ENCODE results near the gene KMT5C. TPM values are rescaled to one million over a fixed set of nuclear protein-coding genes. Genes with fewer than 3 reads are reported as not detected.

Gene KMT5C
- polyA plus RNA-seq, 2 donors, result 5.0 to 9.4 TPM

- WGBS, 2 donors, result 13 to 14% methylated on average over 59 to 72 of the region's 72 CpGs
- Histone ChIP-seq H3K4me1 (ENCODE audit: control insufficient read depth in 2 of 2, insufficient read depth in 2 of 2, low read length in 1 of 2) (peaks cover 12 to 35% of the 10 kb centered on the region in 2 donors), H3K9me3 (ENCODE audit: control insufficient read depth in 2 of 2, insufficient read depth in 1 of 2, low read depth in 1 of 2, low read length in 1 of 2) (no peaks in the 10 kb centered on the region), H3K36me3 (ENCODE audit: control insufficient read depth in 2 of 2, insufficient read depth in 2 of 2, low read length in 1 of 2) (peaks cover 13 to 24% of the 10 kb centered on the region in 2 donors), H3K4me3 (ENCODE audit: low read depth in 1 of 2, low read length in 2 of 2) (peak within 1 kb of the TSS; percentile 63 to 68), H3K27me3 (ENCODE audit: control insufficient read depth in 1 of 2, insufficient read depth in 2 of 2, low read length in 2 of 2) (no peaks in the 10 kb centered on the region), H3K27ac (ENCODE audit: low read depth in 2 of 2, low read length in 1 of 2) (peak within 1 kb of the TSS; percentile 97 to 98)
These were observed 44.6 kb downstream of the KMT5C start, which contains the start of gene TMEM238 for GRCh38 chr19:55384131-55384919. TSS of gene TMEM238 (minus strand) at chr19:55384292. CDS start at chr19:55384259, 33 bp downstream.

DNA sequence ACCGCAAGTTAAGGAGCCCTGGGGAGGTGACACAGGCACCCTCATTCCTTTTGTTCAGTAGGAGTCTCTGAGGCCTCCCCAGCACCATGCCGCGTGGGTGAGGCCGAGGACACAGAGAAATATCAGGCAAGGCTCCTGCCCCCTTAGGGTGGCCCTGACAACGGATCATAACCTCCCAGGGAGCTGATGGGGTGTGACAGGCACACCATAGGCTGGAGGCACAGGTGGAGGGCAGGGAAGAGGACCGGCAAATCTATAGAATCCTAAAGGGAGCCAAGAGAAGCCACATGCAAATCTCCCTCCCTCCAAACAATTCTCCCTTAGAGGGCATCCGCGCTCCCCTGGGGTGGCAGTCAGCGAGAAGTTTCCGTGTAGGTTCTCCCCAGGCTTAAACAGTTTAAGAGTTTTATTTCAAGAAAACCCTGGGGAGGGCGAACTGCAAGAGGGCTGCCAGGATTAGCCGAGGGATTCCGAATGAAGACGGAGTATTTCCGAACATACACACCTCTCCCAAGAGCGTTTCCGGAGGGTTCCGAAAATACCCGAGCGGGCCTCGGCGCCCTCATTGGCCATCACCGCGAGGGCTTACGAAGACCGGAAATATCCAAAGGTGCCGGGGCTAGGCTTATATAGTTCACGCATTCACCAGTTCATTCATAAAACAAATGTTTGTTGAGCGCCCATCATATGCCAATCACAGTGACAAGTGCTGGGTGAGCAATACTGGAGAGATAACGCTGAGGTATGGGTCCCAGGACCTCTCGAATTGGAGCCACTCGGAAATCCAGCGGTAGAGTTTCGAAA is 45.4 kb downstream of the KMT5C start:
- H3K9me3 ChIP-seq (ENCODE audit: control insufficient read depth in 2 of 2, insufficient read depth in 1 of 2, low read depth in 1 of 2, low read length in 1 of 2), result no peaks in the 10 kb centered on the region
- no peaks in the 10 kb centered on the region for H3K27me3 ChIP-seq (ENCODE audit: control insufficient read depth in 1 of 2, insufficient read depth in 2 of 2, low read length in 2 of 2)
- peak overlapping the region; percentile 97 to 98 for H3K27ac ChIP-seq (ENCODE audit: low read depth in 2 of 2, low read length in 1 of 2)
- WGBS, 2 donors, result 4 to 6% methylated on average over 34 of the region's 34 CpGs
- H3K4me1 ChIP-seq (ENCODE audit: control insufficient read depth in 2 of 2, insufficient read depth in 2 of 2, low read length in 1 of 2), result peaks cover 17 to 41% of the 10 kb centered on the region in 2 donors
- H3K36me3 ChIP-seq (ENCODE audit: control insufficient read depth in 2 of 2, insufficient read depth in 2 of 2, low read length in 1 of 2), result peaks cover 14 to 31% of the 10 kb centered on the region in 2 donors
- peak overlapping the region; percentile 63 to 68 for H3K4me3 ChIP-seq (ENCODE audit: low read depth in 1 of 2, low read length in 2 of 2)

DNA sequence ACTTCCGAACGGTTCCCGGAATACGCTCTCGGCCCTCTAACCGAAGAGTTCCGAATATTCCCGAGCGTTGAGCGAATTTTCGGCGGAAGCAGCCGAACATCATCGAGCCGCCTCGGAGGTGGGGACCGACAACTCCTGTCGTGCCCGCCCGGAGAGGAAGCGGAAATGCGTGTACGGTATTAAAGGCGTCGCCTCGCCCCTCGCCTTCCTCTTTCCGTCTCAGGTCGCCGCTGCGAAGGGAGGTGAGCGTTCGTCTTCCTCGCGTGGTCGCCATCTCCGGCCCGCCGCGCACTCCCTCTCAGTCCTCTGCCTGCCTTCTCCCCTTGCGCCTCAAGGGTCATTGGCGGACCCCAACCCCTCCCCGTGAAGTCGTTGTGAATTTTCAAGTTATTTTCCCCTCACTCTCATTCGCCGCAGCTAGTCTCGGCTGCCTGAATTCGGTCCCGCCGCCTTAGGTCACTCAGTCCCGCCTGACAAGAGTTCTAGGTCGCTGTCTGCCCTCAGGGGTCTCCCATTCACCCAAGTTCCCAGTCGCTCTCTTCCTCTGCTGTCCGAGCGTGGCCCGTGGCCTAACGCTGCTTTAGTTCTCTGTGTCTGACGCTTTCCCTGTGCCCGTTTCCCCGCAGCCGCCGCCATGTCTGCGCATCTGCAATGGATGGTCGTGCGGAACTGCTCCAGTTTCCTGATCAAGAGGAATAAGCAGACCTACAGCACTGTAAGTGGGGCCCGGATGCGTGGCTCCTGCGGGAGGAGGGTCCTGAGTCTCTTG is 46.2 kb downstream of the KMT5C start, which contains the start of gene RPL28:
Gene RPL28 (plus strand): TSS at position 209 of the 769 bp plus-strand sequence. CDS start 426 bp downstream, at position 635.
- H3K9me3 ChIP-seq (ENCODE audit: control insufficient read depth in 2 of 2, insufficient read depth in 1 of 2, low read depth in 1 of 2, low read length in 1 of 2), result no peaks in the 10 kb centered on the region
- H3K36me3 ChIP-seq (ENCODE audit: control insufficient read depth in 2 of 2, insufficient read depth in 2 of 2, low read length in 1 of 2), result peaks cover 14 to 31% of the 10 kb centered on the region in 2 donors
- H3K4me3 ChIP-seq (ENCODE audit: low read depth in 1 of 2, low read length in 2 of 2), result peak within 1 kb of the TSS; percentile 84 to 87
- peak within 1 kb of the TSS; percentile 97 to 98 for H3K27ac ChIP-seq (ENCODE audit: low read depth in 2 of 2, low read length in 1 of 2)
- WGBS, 2 donors, result 0% methylated on average over 63 to 68 of the region's 68 CpGs
- H3K27me3 ChIP-seq (ENCODE audit: control insufficient read depth in 1 of 2, insufficient read depth in 2 of 2, low read length in 2 of 2), result no peaks in the 10 kb centered on the region
- peaks cover 17 to 41% of the 10 kb centered on the region in 2 donors for H3K4me1 ChIP-seq (ENCODE audit: control insufficient read depth in 2 of 2, insufficient read depth in 2 of 2, low read length in 1 of 2)

DNA sequence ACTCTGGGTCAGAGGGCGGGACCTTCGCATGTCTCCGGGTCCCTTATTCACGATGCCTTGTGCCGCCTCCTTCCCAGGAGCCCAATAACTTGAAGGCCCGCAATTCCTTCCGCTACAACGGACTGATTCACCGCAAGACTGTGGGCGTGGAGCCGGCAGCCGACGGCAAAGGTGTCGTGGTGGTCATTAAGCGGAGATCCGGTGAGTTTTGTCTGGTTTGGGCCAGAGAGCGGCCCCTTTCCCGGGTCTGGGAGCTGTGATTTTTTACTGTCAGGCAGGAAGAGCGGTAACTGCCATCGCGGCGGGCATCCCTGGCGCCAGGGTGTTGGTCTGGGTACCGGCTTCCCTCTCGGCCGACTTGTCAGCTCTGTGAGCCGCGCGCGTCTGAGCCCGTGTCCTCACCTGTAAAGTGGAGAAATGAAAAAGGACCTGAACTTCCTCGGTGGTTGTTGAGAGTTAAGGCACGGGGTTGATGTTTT is 46.9 kb downstream of the KMT5C start:
- peak overlapping the region; percentile 90 to 91 for H3K27ac ChIP-seq (ENCODE audit: low read depth in 2 of 2, low read length in 1 of 2)
- no peaks in the 10 kb centered on the region for H3K9me3 ChIP-seq (ENCODE audit: control insufficient read depth in 2 of 2, insufficient read depth in 1 of 2, low read depth in 1 of 2, low read length in 1 of 2)
- H3K27me3 ChIP-seq (ENCODE audit: control insufficient read depth in 1 of 2, insufficient read depth in 2 of 2, low read length in 2 of 2), result no peaks in the 10 kb centered on the region
- 2% methylated on average over 33 of the region's 33 CpGs for WGBS, 2 donors
- H3K36me3 ChIP-seq (ENCODE audit: control insufficient read depth in 2 of 2, insufficient read depth in 2 of 2, low read length in 1 of 2), result peaks cover 14 to 31% of the 10 kb centered on the region in 2 donors
- peak overlapping the region; percentile 84 to 87 for H3K4me3 ChIP-seq (ENCODE audit: low read depth in 1 of 2, low read length in 2 of 2)
- H3K4me1 ChIP-seq (ENCODE audit: control insufficient read depth in 2 of 2, insufficient read depth in 2 of 2, low read length in 1 of 2), result peaks cover 17 to 41% of the 10 kb centered on the region in 2 donors

DNA sequence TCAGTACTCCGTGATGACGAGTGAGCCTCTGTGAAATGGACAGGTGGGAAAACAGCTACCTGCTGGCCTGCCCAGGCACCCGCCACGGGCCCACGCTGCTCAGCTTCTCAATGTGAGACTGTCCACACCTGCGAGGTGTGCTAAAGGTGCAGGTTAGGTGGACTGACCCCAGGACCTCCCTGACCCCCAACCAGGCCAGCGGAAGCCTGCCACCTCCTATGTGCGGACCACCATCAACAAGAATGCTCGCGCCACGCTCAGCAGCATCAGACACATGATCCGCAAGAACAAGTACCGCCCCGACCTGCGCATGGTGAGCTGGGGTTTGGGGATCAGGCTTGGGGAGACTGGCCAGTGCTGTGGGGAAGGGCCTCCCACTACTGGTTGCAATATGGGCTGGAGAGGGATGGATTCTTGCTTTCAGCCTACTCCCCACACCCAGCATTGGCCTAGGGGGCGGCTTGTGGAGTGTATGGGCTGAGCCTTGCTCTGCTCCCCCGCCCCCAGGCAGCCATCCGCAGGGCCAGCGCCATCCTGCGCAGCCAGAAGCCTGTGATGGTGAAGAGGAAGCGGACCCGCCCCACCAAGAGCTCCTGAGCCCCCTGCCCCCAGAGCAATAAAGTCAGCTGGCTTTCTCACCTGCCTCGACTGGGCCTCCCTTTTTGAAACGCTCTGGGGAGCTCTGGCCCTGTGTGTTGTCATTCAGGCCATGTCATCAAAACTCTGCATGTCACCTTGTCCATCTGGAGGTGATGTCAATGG is 48.2 kb downstream of the KMT5C start:
- no peaks in the 10 kb centered on the region for H3K27me3 ChIP-seq (ENCODE audit: control insufficient read depth in 1 of 2, insufficient read depth in 2 of 2, low read length in 2 of 2)
- WGBS, 2 donors, result 73 to 75% methylated on average over 24 of the region's 24 CpGs
- H3K4me1 ChIP-seq (ENCODE audit: control insufficient read depth in 2 of 2, insufficient read depth in 2 of 2, low read length in 1 of 2), result peaks cover 17 to 36% of the 10 kb centered on the region in 2 donors
- H3K4me3 ChIP-seq (ENCODE audit: low read depth in 1 of 2, low read length in 2 of 2), result peak overlapping the region; percentile 84 to 87
- no peaks in the 10 kb centered on the region for H3K9me3 ChIP-seq (ENCODE audit: control insufficient read depth in 2 of 2, insufficient read depth in 1 of 2, low read depth in 1 of 2, low read length in 1 of 2)
- H3K36me3 ChIP-seq (ENCODE audit: control insufficient read depth in 2 of 2, insufficient read depth in 2 of 2, low read length in 1 of 2), result peaks cover 14 to 31% of the 10 kb centered on the region in 2 donors
- peak overlapping the region in 1 of 2 donors; percentile 20 for H3K27ac ChIP-seq (ENCODE audit: low read depth in 2 of 2, low read length in 1 of 2)

- Histone ChIP-seq H3K4me1 (ENCODE audit: control insufficient read depth in 2 of 2, insufficient read depth in 2 of 2, low read length in 1 of 2) (peaks cover 15 to 28% of the 10 kb centered on the region in 2 donors), H3K27ac (ENCODE audit: low read depth in 2 of 2, low read length in 1 of 2) (no peak overlapping the region), H3K4me3 (ENCODE audit: low read depth in 1 of 2, low read length in 2 of 2) (no peak overlapping the region), H3K36me3 (ENCODE audit: control insufficient read depth in 2 of 2, insufficient read depth in 2 of 2, low read length in 1 of 2) (peaks cover 14 to 31% of the 10 kb centered on the region in 2 donors), H3K27me3 (ENCODE audit: control insufficient read depth in 1 of 2, insufficient read depth in 2 of 2, low read length in 2 of 2) (no peaks in the 10 kb centered on the region), H3K9me3 (ENCODE audit: control insufficient read depth in 2 of 2, insufficient read depth in 1 of 2, low read depth in 1 of 2, low read length in 1 of 2) (no peaks in the 10 kb centered on the region)
- WGBS, 2 donors, result 82% methylated on average over 21 of the region's 21 CpGs
These were observed 50.0 kb downstream of the KMT5C start for GRCh38 chr19:55389386-55390317.

GRCh38 chr19:55390461-55390880 is 50.8 kb downstream of the KMT5C start:
- Histone ChIP-seq H3K4me1 (ENCODE audit: control insufficient read depth in 2 of 2, insufficient read depth in 2 of 2, low read length in 1 of 2) (peaks cover 13 to 25% of the 10 kb centered on the region in 2 donors), H3K27ac (ENCODE audit: low read depth in 2 of 2, low read length in 1 of 2) (no peak overlapping the region), H3K9me3 (ENCODE audit: control insufficient read depth in 2 of 2, insufficient read depth in 1 of 2, low read depth in 1 of 2, low read length in 1 of 2) (no peaks in the 10 kb centered on the region), H3K36me3 (ENCODE audit: control insufficient read depth in 2 of 2, insufficient read depth in 2 of 2, low read length in 1 of 2) (peaks cover 14 to 31% of the 10 kb centered on the region in 2 donors), H3K4me3 (ENCODE audit: low read depth in 1 of 2, low read length in 2 of 2) (no peak overlapping the region), H3K27me3 (ENCODE audit: control insufficient read depth in 1 of 2, insufficient read depth in 2 of 2, low read length in 2 of 2) (no peaks in the 10 kb centered on the region)
- WGBS, 2 donors, result 72 to 76% methylated on average over 7 of the region's 7 CpGs

DNA sequence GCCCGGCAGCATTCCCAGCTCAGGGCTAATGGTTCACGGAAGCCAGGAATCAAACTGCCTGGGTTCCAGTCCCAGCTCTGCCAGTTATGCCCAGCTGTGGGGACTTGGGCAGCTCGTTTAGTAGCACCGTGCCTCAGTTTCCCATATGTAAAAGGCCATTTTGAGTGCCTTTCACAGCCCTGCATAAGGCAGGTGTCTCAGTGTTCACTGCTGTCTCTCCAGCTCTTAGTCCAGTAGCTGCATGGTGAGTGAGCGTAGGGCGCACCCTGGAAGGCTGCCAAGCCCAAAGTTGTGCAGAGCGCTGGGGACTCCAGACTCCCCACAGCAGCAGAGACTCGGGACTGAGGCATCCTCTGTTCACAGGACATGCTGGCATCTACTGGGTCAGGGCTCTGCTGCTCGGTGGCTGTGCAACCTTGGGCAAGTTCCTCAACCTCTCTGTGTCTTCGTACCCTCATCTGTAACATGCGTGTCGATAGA is 51.6 kb downstream of the KMT5C start:
- H3K4me1 ChIP-seq (ENCODE audit: control insufficient read depth in 2 of 2, insufficient read depth in 2 of 2, low read length in 1 of 2), result peaks cover 13 to 25% of the 10 kb centered on the region in 2 donors
- no peak overlapping the region for H3K27ac ChIP-seq (ENCODE audit: low read depth in 2 of 2, low read length in 1 of 2)
- H3K9me3 ChIP-seq (ENCODE audit: control insufficient read depth in 2 of 2, insufficient read depth in 1 of 2, low read depth in 1 of 2, low read length in 1 of 2), result no peaks in the 10 kb centered on the region
- H3K27me3 ChIP-seq (ENCODE audit: control insufficient read depth in 1 of 2, insufficient read depth in 2 of 2, low read length in 2 of 2), result no peaks in the 10 kb centered on the region
- H3K36me3 ChIP-seq (ENCODE audit: control insufficient read depth in 2 of 2, insufficient read depth in 2 of 2, low read length in 1 of 2), result peaks cover 14 to 31% of the 10 kb centered on the region in 2 donors
- WGBS, 2 donors, result 73 to 80% methylated on average over 12 of the region's 12 CpGs
- no peak overlapping the region for H3K4me3 ChIP-seq (ENCODE audit: low read depth in 1 of 2, low read length in 2 of 2)
